ENCODE measurements around the gene COX20.
A peak's percentile ranks its signal among the peaks of the same experiment; 100 is the strongest.

Gene COX20

GRCh38 chr1:244869950-244870349, 34.5 kb downstream of the COX20 start:
- Mint-ChIP-seq H3K27ac (no peak overlapping the region), H3K4me1 (peaks cover 17% of the 10 kb centered on the region), H3K9me3 (no peaks in the 10 kb centered on the region), H3K4me3 (no peak overlapping the region), H3K27me3 (no peaks in the 10 kb centered on the region)
- ATAC-seq (no peak), DNase-seq (no peak)

GRCh38 chr1:244874974-244875579, 39.6 kb downstream of the COX20 start:
- no peaks in the 10 kb centered on the region for H3K27me3 Mint-ChIP-seq
- no peaks in the 10 kb centered on the region for H3K4me1 Mint-ChIP-seq
- no peak overlapping the region for H3K4me3 Mint-ChIP-seq
- no peak for DNase-seq
- H3K27ac Mint-ChIP-seq, result no peak overlapping the region
- ATAC-seq, result no peak
- no peaks in the 10 kb centered on the region for H3K9me3 Mint-ChIP-seq

- ATAC-seq, result no peak
- Mint-ChIP-seq H3K4me1 (no peaks in the 10 kb centered on the region), H3K27ac (no peak overlapping the region), H3K27me3 (no peaks in the 10 kb centered on the region), H3K9me3 (no peaks in the 10 kb centered on the region), H3K4me3 (no peak overlapping the region)
- DNase-seq, result no peak
These were observed 40.9 kb downstream of the COX20 start for GRCh38 chr1:244876228-244876910.

- DNase-seq (no peak), ATAC-seq (no peak)
- Mint-ChIP-seq H3K9me3 (no peaks in the 10 kb centered on the region), H3K27me3 (no peaks in the 10 kb centered on the region), H3K4me1 (no peaks in the 10 kb centered on the region), H3K4me3 (no peak overlapping the region), H3K27ac (no peak overlapping the region)
These were observed 43.2 kb downstream of the COX20 start for GRCh38 chr1:244878681-244879080.

GRCh38 chr1:244881552-244882280, 46.3 kb downstream of the COX20 start:
- Mint-ChIP-seq H3K27me3 (no peaks in the 10 kb centered on the region), H3K27ac (no peak overlapping the region), H3K9me3 (no peaks in the 10 kb centered on the region), H3K4me3 (no peak overlapping the region), H3K4me1 (no peaks in the 10 kb centered on the region)
- ATAC-seq (no peak), DNase-seq (no peak)

- Mint-ChIP-seq H3K4me3 (no peak overlapping the region), H3K27me3 (no peaks in the 10 kb centered on the region)
These were observed 51.8 kb downstream of the COX20 start for GRCh38 chr1:244887281-244887680.

GRCh38 chr1:244893836-244894235, 58.4 kb downstream of the COX20 start:
- Mint-ChIP-seq H3K27me3 (no peaks in the 10 kb centered on the region), H3K4me3 (no peak overlapping the region), H3K4me1 (no peaks in the 10 kb centered on the region), H3K27ac (peak overlapping the region in 1 of 2 donors; percentile 67), H3K9me3 (no peaks in the 10 kb centered on the region)
- no peak for ATAC-seq
- no peak for DNase-seq

More at GRCh38 chr1:244887281-244887680, 51.8 kb downstream of the COX20 start:
- Mint-ChIP-seq H3K4me1 (no peaks in the 10 kb centered on the region), H3K27ac (no peak overlapping the region), H3K9me3 (no peaks in the 10 kb centered on the region)
- DNase-seq, result no peak
- no peak for ATAC-seq
